CD4-positive, alpha-beta T cell (primary cell): ENCODE results near the gene NPHP1. TPM values are rescaled to one million over a fixed set of nuclear protein-coding genes. Genes with fewer than 3 reads are reported as not detected.
"Not testable (repeated sequence)": the region's sequence is repeated elsewhere in the genome, so short reads cannot be mapped to it uniquely, and the experiment has no call there.

Experiments used
- ATAC-seq: fragments of 200-7000 bp; cut with Tn5 transposase; one replicate; pipeline ENCODE4 v1.10.0; 2022; ENCODE audit warnings: mild to moderate bottlenecking; ENCODE audit not compliant: poor library complexity
- CTCF ChIA-PET: fragments of 350-600 bp; sonication (Branson Sonifier 250); formaldehyde crosslinking; loops from one replicate; lab custom pipeline; 2021; ENCODE audit warnings: antibody characterized with exemption, inconsistent platforms; lab: Charles Lee
- POLR2A ChIA-PET: fragments of 350-600 bp; sonication (Branson Sonifier 250); formaldehyde crosslinking; loops from one replicate; lab custom pipeline; 2021; ENCODE audit warnings: antibody characterized with exemption, inconsistent platforms; lab: Charles Lee
- DNase-seq, 14 experiments: peaks; one replicate each; pipeline ENCODE4 v3.0.0-alpha.2; 2013 to 2020; ENCODE audit warnings: mixed read lengths in 2 of 14
- H3K27ac ChIP-seq, 2 donors: one replicate each; pipeline versions ENCODE4 v1.5.1 to v1.7.0; 2013; ENCODE audit warnings: low read length in 2 of 2, low read depth in 1 of 2, mild to moderate bottlenecking in 1 of 2
- H3K27me3 ChIP-seq, 2 experiments: 1 replicate in 1 of 2; 2 replicates in 1 of 2; pipeline versions ENCODE4 v1.6.1 to v1.7.0; 2013; ENCODE audit warnings: low read length in 2 of 2, control low read depth in 1 of 2, mild to moderate bottlenecking in 1 of 2, moderate library complexity in 1 of 2; ENCODE audit not compliant: insufficient read depth in 2 of 2, control insufficient read depth in 1 of 2
- H3K36me3 ChIP-seq: one replicate; pipeline ENCODE4 v1.6.1; 2013; ENCODE audit warnings: low read length, control low read depth; ENCODE audit not compliant: insufficient read depth
- H3K4me1 ChIP-seq: one replicate; pipeline ENCODE4 v1.6.1; 2013; ENCODE audit warnings: low read length, control low read depth; ENCODE audit not compliant: insufficient read depth
- H3K4me3 ChIP-seq: one replicate; pipeline ENCODE4 v1.5.1; 2013; ENCODE audit warnings: mild to moderate bottlenecking, low read length, moderate library complexity
- H3K9me3 ChIP-seq, 2 experiments: 1 replicate in 1 of 2; 2 replicates in 1 of 2; pipeline versions ENCODE4 v1.6.1 to v1.7.0; 2013; ENCODE audit warnings: low read length in 2 of 2, mild to moderate bottlenecking in 2 of 2, control low read depth in 1 of 2, moderate library complexity in 1 of 2; ENCODE audit not compliant: control insufficient read depth in 1 of 2, insufficient read depth in 1 of 2
- H3K27ac Mint-ChIP-seq: one replicate; pipeline ENCODE4 v1.8.0; 2020; ENCODE audit warnings: mixed read lengths
- H3K27me3 Mint-ChIP-seq: one replicate; pipeline ENCODE4 v1.8.0; 2021; ENCODE audit warnings: mixed read lengths
- H3K36me3 Mint-ChIP-seq: one replicate; pipeline ENCODE4 v1.8.0; 2021; ENCODE audit warnings: low read depth, mixed read lengths
- H3K4me1 Mint-ChIP-seq: one replicate; pipeline ENCODE4 v1.8.0; 2021; ENCODE audit warnings: low read depth, mixed read lengths
- H3K4me3 Mint-ChIP-seq: one replicate; pipeline ENCODE4 v1.8.0; 2020; ENCODE audit warnings: mild to moderate bottlenecking, mixed read lengths
- H3K9me3 Mint-ChIP-seq: one replicate; pipeline ENCODE4 v1.8.0; 2020; ENCODE audit warnings: mixed read lengths
- intact Hi-C, 2 experiments: fragments of 100-400 bp; cut with DNase I in 1 of 2; cut with micrococcal nuclease in 1 of 2; formaldehyde crosslinking; loops; one replicate each; pipeline versions ENCODE4 v1.15.1 to v1.9.0; 2023 to 2025; cut with DNase I, micrococcal nuclease
- polyA plus RNA-seq, 2 donors: library from polyadenylated mRNA; unstranded; fragments of 120-200 nt; gene quantifications; one replicate each; pipeline ENCODE4 v1.2.1, GENCODE V29; 2013
- total RNA-seq, 174 experiments: library from RNA in 2 of 174; stranded (reverse) in 2 of 174; gene quantifications; one replicate each; pipeline ENCODE4 v1.2.3 and lab custom pipeline; 2021 to 2026
- TF ChIP-seq, protein P1 (sequence below): fragments of 200-600 bp; IDR thresholded peaks from one replicate; pipeline ENCODE4 v1.8.0; 2022; ENCODE audit warnings: antibody characterized with exemption, mild to moderate bottlenecking

The NPHP1 gene
- under 1 TPM; 0.33 to 0.98 TPM for total RNA-seq
- polyA plus RNA-seq (2013, experiment 1 of 2), result 0.33 TPM
- polyA plus RNA-seq (2013, experiment 2 of 2), result 0.69 TPM
- 0.12 to 8.1 (median 1.4) reads per million in 172 experiments for total RNA-seq (lab: John Stamatoyannopoulos, UW)

DNA sequence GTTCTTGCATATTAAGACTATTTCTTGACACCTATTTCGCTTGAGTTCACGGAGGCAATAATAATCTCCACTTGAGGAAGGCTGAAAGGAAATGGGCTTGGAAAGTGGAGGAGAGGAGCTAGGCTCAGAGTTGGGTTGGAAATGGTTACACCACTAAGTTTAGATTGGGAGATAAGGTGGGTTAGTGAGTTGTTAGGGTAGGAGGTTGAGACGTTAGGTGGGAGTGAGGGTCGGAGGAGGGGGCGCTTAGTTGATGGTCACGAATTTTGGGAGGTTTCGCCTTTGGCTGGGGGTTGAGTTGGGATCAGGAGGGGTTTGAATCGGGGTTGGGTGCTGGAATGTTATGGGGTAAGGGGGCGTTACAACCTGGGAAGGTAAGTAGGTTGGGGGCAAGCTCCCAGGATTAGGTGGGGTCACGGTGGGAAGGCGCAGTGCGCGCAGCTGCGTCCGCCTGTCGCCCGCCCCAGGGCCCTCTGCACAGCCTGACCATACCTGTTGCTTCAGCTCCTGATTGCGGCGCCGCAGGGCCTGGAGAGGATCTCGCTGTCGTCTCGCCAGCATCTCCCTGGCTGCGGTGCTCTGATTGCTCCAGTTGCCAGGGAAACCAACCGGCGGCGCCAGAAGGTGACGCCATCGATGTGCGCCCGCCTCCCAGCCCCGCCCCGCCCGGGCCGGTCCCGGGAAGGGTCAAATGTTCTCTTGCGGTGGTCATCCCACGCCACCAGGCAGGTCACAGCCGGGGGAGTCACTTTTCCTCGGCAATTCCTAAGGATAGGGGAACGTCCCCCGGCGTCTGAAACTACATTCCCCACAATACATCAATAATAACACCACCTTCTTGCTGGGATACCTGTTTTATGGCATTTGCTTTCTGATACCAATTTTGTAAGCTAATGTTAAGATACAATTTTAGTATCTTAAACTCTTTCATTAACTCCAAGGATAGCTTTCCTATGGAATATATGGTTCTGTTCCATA is at the start of gene NPHP1:
Gene NPHP1, minus strand, starts transcription at position 606 of the 978 bp plus-strand sequence. Its CDS starts 45 bp downstream, at position 561.
- Histone ChIP-seq H3K27me3 (no peaks in the 10 kb centered on the region), H3K4me3 (peak within 1 kb of the TSS; percentile 69), H3K4me1 (peaks cover 5% of the 10 kb centered on the region), H3K27ac (peak within 1 kb of the TSS in 1 of 2 donors; percentile 31), H3K36me3 (no peaks in the 10 kb centered on the region), H3K9me3 (no peaks in the 10 kb centered on the region)
- no peaks in the 10 kb centered on the region for H3K9me3 Mint-ChIP-seq
- TF ChIP-seq, protein P1, sequence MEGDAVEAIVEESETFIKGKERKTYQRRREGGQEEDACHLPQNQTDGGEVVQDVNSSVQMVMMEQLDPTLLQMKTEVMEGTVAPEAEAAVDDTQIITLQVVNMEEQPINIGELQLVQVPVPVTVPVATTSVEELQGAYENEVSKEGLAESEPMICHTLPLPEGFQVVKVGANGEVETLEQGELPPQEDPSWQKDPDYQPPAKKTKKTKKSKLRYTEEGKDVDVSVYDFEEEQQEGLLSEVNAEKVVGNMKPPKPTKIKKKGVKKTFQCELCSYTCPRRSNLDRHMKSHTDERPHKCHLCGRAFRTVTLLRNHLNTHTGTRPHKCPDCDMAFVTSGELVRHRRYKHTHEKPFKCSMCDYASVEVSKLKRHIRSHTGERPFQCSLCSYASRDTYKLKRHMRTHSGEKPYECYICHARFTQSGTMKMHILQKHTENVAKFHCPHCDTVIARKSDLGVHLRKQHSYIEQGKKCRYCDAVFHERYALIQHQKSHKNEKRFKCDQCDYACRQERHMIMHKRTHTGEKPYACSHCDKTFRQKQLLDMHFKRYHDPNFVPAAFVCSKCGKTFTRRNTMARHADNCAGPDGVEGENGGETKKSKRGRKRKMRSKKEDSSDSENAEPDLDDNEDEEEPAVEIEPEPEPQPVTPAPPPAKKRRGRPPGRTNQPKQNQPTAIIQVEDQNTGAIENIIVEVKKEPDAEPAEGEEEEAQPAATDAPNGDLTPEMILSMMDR, result no peak
- H3K4me1 Mint-ChIP-seq, result peaks cover 32% of the 10 kb centered on the region
- intact Hi-C loops, result loop anchor here in 1 of 2 experiments (5.0 kb wide), 2 partner anchors 473 to 1487 kb away; partner anchors contain the start of genes BUB1 and RANBP2
- peak; percentile 62 to 92 (median 78) for DNase-seq
- no peaks in the 10 kb centered on the region for H3K27me3 Mint-ChIP-seq
- peak; percentile 93 for ATAC-seq
- peak within 1 kb of the TSS; percentile 78 for H3K27ac Mint-ChIP-seq
- ChIA-PET POLR2A (interaction anchor here (2.4 kb wide), 1 partner anchor 8 kb away, joined by 6 read pairs; no protein-coding TSS in a partner anchor), CTCF (no interaction called here)
- peak within 1 kb of the TSS; percentile 93 for H3K4me3 Mint-ChIP-seq
- peaks cover 18% of the 10 kb centered on the region for H3K36me3 Mint-ChIP-seq

DNA sequence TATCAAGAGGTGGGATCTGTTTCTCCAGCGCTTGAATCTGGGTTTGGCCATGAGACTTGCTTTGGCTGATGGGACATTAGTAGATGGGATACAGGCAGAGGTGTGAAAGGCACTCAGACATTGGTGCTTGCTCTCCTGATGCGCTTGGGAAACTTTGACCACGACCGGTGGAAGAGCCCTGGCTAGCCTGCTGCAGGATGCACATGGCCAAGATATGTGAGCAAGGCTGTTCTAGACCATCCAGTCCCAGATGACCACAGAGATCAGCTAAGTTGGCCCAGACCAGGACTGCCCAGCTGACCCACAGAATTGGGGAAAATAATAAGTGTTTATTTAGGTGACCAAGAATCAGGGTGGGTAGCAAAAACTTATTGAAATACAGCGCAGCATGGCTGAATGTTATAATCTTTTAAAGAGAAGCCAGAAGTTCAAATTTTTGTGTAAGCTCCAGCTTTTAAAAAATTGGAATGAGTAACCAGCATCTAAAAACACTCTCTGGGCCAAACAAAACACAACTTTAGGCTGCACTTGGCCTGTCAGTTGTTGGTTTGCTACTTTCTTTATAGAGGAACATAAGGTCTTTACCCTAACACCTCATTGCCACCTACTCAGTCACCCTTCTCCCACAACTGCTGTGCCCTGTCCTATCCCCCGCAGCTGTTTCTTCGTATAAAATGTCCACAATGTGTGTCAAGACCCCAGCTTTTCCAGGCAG is 43.4 kb upstream of the NPHP1 start:
- H3K9me3 Mint-ChIP-seq, H3K9me3 ChIP-seq, H3K27me3 Mint-ChIP-seq, CTCF ChIA-PET, H3K4me3 Mint-ChIP-seq, H3K27me3 ChIP-seq, POLR2A ChIA-PET, H3K4me1 ChIP-seq, H3K36me3 Mint-ChIP-seq, intact Hi-C loops, H3K4me1 Mint-ChIP-seq, H3K4me3 ChIP-seq, DNase-seq, H3K27ac Mint-ChIP-seq, H3K36me3 ChIP-seq, H3K27ac ChIP-seq, ATAC-seq: not testable (repeated sequence)

DNA sequence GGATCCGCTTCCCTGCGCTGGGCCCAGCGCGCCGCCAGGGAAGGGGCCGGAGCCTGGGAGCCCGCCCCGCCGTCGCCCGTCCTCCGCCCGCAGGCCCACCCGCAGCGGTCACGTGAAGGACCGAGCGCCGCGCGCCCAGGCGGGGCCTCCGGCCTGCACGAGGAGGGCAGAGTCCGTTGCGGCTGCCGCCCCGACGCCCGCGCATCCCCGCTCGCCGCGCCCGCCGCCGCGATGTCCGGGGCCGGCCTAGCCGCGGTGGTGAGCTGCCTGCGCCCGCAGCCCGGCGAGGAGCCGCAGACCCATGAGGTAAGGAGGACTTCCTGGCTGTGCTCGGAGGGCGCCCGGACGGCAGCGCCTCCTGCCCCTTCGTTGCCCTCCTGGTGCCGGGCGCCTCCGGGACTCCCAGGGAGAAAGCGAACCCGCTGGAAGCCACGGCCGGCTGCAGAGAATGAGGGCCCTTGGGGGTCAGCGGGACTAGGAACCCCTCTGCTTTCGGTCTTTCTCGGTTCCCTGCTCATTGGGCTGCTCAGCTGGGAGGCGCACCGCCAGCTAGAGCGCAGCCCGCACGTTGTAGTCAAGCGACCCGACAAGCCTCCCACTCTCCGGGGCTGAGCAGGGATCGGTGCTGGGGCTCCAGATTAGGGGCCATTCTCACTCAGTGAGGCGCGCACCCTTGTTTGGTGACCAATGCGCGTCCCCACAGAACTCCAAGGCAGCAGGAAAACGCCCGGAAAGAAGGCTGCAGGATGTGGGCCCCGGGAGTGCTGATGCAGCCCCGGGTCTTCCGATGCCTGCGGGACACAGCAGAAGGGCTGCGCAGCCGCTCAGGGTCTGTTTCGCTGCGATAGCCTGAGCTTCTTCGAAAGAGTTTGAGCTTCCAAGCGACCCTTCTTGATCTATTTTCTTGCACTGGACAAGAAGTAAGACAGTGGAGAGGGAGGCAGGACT is 40.9 kb upstream of the NPHP1 start:
- DNase-seq, intact Hi-C loops, H3K27me3 ChIP-seq, H3K27ac Mint-ChIP-seq, H3K4me1 ChIP-seq, H3K27me3 Mint-ChIP-seq, CTCF ChIA-PET, H3K36me3 Mint-ChIP-seq, H3K4me3 ChIP-seq, ATAC-seq, POLR2A ChIA-PET, H3K4me1 Mint-ChIP-seq, H3K36me3 ChIP-seq, H3K9me3 Mint-ChIP-seq, H3K27ac ChIP-seq, H3K4me3 Mint-ChIP-seq, H3K9me3 ChIP-seq: not testable (repeated sequence)

DNA sequence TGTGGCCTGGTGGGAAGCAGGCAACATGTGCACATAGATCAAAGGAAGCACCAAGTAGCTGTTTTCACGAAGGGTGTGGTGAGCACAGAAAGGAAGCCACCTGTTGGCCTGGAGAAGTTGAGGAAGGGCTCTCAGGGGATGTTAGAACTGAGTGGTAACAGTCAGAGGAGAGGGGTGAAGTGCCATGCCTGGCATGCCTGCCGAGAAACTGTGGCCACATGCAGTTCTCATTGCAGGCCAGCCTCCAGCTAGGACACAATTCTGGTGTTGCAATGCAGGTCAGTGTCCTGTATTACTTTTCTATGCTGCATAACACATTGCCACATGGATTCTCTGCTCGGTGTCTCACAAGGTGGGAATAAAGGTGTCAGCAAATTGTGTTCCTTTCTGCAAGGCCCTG is 38.5 kb upstream of the NPHP1 start:
- intact Hi-C loops, H3K27ac Mint-ChIP-seq, H3K9me3 ChIP-seq, POLR2A ChIA-PET, ATAC-seq, H3K36me3 Mint-ChIP-seq, CTCF ChIA-PET, DNase-seq, H3K9me3 Mint-ChIP-seq, H3K27me3 Mint-ChIP-seq, H3K27ac ChIP-seq, H3K4me3 ChIP-seq, H3K4me1 Mint-ChIP-seq, H3K27me3 ChIP-seq, H3K4me1 ChIP-seq, H3K36me3 ChIP-seq, H3K4me3 Mint-ChIP-seq: not testable (repeated sequence)

DNA sequence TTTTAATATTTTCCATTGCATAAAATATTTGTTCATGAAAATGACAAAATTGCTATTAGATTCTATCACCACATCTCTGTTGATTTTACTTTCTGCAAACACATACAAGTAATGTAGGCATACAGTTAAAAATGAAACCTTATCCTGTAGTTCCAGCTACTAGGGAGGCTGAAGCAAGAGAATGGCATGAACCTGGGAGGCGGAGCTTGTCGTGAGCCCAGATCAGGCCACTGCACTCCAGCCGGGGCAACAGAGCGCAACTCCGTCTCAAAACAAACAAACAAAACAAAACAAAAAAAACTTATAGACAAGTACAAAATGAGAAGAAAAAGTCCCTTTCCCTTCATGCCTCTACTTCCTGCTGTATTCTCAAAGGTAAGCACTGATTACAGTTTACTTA is 29.7 kb upstream of the NPHP1 start:
- H3K36me3 Mint-ChIP-seq, CTCF ChIA-PET, H3K4me1 Mint-ChIP-seq, intact Hi-C loops, H3K36me3 ChIP-seq, POLR2A ChIA-PET, H3K27me3 Mint-ChIP-seq, H3K27me3 ChIP-seq, ATAC-seq, H3K9me3 ChIP-seq, DNase-seq, H3K9me3 Mint-ChIP-seq, H3K4me3 Mint-ChIP-seq, H3K27ac ChIP-seq, H3K4me3 ChIP-seq, H3K4me1 ChIP-seq, H3K27ac Mint-ChIP-seq: not testable (repeated sequence)
